ENCODE measurements around the gene SHANK1. TPM values are rescaled to one million over a fixed set of nuclear protein-coding genes. Genes with fewer than 3 reads are reported as not detected.

Gene SHANK1
- total and polyA plus RNA-seq, 2 experiments from 2014 or later, result 0.58 to 2.7 TPM

DNA sequence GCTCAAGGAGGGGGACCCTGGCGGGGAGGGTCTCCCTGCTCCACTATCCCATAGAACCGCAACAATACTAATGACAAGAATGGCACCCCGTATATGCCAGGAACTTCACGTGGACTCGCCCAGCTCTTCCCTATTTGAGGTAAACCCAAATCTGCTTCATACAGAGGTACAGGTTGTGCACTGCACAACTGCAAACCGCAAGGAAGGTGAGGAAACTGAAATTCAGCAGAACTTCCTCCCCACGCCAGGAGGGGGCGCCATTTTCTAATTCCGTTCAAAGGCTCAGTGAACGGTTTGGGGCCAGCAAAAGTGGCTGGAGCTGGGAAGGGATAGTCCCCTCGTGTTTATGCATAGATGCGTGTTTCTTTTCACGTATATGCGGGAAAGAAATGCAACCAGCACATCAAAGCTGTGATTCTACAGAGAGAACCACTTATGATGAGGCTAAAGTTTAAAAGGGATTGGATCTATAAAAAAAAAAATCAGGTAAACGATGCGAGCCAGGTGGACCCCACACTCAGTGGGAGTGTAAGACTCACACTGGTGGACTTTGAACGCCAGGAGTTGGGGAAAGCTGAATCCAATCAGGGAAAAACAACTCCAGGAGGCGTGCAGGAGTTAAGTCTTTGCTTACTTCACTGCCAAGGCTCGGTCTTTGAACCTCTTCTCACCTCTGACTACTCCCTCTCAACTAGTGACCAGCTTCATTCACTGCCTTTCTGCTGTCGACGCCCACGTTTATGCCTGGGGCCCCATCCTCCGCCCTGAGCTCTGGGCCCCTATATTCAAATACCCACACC is 50.1 kb downstream of the SHANK1 start:
- H3K4me1 ChIP-seq (ENCODE audit: insufficient read depth), result no peaks in the 10 kb centered on the region
- H3K4me3 ChIP-seq, result no peak overlapping the region
- no peaks in the 10 kb centered on the region for H3F3A ChIP-seq (ENCODE audit: insufficient read depth)
- H3K79me2 ChIP-seq (ENCODE audit: insufficient read depth), result no peaks in the 10 kb centered on the region
- no peaks in the 10 kb centered on the region for H3K9me3 ChIP-seq (ENCODE audit: low read depth)
- in situ Hi-C loops (cut with MboI), result no loop called here
- H4K20me1 ChIP-seq (ENCODE audit: insufficient read depth), result no peaks in the 10 kb centered on the region
- H3K27me3 ChIP-seq (replicated peaks; ENCODE audit: insufficient read depth), result peaks cover 45% of the 10 kb centered on the region
- no peak overlapping the region for H2AFZ ChIP-seq
- no peak overlapping the region for H3K4me2 ChIP-seq (ENCODE audit: unreplicated experiment)
- peak; percentile 54 for DNase-seq
- TF ChIP-seq EZH2phosphoT487 (IDR thresholded peaks at IDR 0.05; ENCODE audit: insufficient read depth, low read depth) (no peak), EZH2 (IDR thresholded peaks at IDR 0.05; ENCODE audit: insufficient read depth, poor library complexity, severe bottlenecking) (peak; percentile 61)
- H3K9ac ChIP-seq, result no peak overlapping the region
- WGBS, 2 experiments (ENCODE audit: low coverage in 1 of 2, low lambda C conversion rate in 2 of 2, missing lambda C conversion rate in 2 of 2), result 36 to 38% methylated on average over 23 of the region's 23 CpGs
- H3K36me3 ChIP-seq (ENCODE audit: low read depth), result no peaks in the 10 kb centered on the region
- H3K9me2 ChIP-seq (ENCODE audit: insufficient read depth), result no peaks in the 10 kb centered on the region
- no peak overlapping the region for H3K27ac ChIP-seq

DNA sequence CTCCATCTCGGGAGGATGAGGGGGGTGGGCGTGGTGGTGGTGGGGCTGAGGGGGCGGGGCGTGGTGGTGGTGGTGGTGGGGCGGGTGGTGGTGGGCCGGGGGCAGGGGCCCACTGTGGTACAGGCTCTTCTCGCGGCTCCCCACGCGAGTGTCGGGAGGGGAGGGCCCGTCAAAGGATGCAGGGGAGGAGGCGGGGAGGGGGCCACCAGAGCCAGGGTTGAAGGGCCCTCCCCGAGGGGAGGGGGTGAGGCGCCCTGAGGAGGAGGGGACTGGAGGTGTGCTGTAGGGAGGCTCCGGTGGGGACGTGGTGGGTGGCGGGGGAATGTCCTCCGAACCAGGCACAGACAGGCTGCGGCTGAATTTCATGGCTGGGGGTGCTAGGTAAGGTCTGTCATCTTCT is 50.7 kb downstream of the SHANK1 start:
- 48% methylated on average over 19 of the region's 20 CpGs; no CpG with 5 or more reads in 1 of the 2 experiments for WGBS, 2 experiments (ENCODE audit: low coverage in 1 of 2, low lambda C conversion rate in 2 of 2, missing lambda C conversion rate in 2 of 2)
- H3K9me3 ChIP-seq (ENCODE audit: low read depth), result no peaks in the 10 kb centered on the region
- H3K9me2 ChIP-seq (ENCODE audit: insufficient read depth), result no peaks in the 10 kb centered on the region
- no peaks in the 10 kb centered on the region for H3K79me2 ChIP-seq (ENCODE audit: insufficient read depth)
- no peak for DNase-seq
- H3K4me2 ChIP-seq (ENCODE audit: unreplicated experiment), result no peak overlapping the region
- H3K4me1 ChIP-seq (ENCODE audit: insufficient read depth), result no peaks in the 10 kb centered on the region
- no peaks in the 10 kb centered on the region for H3F3A ChIP-seq (ENCODE audit: insufficient read depth)
- H2AFZ ChIP-seq, result no peak overlapping the region
- in situ Hi-C loops (cut with MboI), result no loop called here
- TF ChIP-seq EZH2 (IDR thresholded peaks at IDR 0.05; ENCODE audit: insufficient read depth, poor library complexity, severe bottlenecking), result no peak
- TF ChIP-seq EZH2phosphoT487 (IDR thresholded peaks at IDR 0.05; ENCODE audit: insufficient read depth, low read depth), result no peak
- no peak overlapping the region for H3K4me3 ChIP-seq
- H3K36me3 ChIP-seq (ENCODE audit: low read depth), result no peaks in the 10 kb centered on the region
- no peak overlapping the region for H3K9ac ChIP-seq
- H3K27me3 ChIP-seq (replicated peaks; ENCODE audit: insufficient read depth), result peaks cover 46% of the 10 kb centered on the region
- no peak overlapping the region for H3K27ac ChIP-seq
- H4K20me1 ChIP-seq (ENCODE audit: insufficient read depth), result no peaks in the 10 kb centered on the region

DNA sequence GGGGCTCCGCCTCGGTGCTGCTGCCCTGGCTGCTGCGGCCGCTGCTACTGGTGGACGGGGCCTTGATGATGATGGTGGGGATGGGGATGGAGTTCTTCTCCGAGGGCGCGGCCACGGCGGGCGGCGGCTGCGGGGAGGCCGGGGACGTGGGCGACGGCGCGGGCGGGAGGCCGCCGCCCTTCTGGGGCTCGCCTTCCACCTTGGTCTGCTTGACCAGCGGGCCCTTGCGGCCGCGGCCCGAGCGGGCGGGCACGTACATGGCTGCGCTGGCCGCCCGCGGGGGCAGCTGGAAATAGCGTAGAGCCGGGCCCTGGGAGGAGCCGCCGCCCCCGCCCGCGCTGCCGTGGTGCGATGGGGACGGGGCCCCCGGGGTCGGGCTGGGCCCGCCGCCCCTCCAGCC is 51.2 kb downstream of the SHANK1 start:
- Histone ChIP-seq H2AFZ (no peak overlapping the region), H3F3A (ENCODE audit: insufficient read depth) (no peaks in the 10 kb centered on the region), H3K27ac (no peak overlapping the region), H4K20me1 (ENCODE audit: insufficient read depth) (no peaks in the 10 kb centered on the region), H3K4me2 (ENCODE audit: unreplicated experiment) (no peak overlapping the region), H3K4me1 (ENCODE audit: insufficient read depth) (no peaks in the 10 kb centered on the region), H3K79me2 (ENCODE audit: insufficient read depth) (no peaks in the 10 kb centered on the region), H3K36me3 (ENCODE audit: low read depth) (no peaks in the 10 kb centered on the region), H3K27me3 (replicated peaks; ENCODE audit: insufficient read depth) (peaks cover 42% of the 10 kb centered on the region), H3K9me2 (ENCODE audit: insufficient read depth) (no peaks in the 10 kb centered on the region), H3K9me3 (ENCODE audit: low read depth) (no peaks in the 10 kb centered on the region), H3K4me3 (no peak overlapping the region), H3K9ac (no peak overlapping the region)
- peak; percentile 18 for DNase-seq
- TF ChIP-seq EZH2 (IDR thresholded peaks at IDR 0.05; ENCODE audit: insufficient read depth, poor library complexity, severe bottlenecking), result peak; percentile 21
- TF ChIP-seq EZH2phosphoT487 (IDR thresholded peaks at IDR 0.05; ENCODE audit: insufficient read depth, low read depth), result no peak
- 4 to 11% methylated on average over 15 to 19 of the region's 49 CpGs for WGBS, 2 experiments (ENCODE audit: low coverage in 1 of 2, low lambda C conversion rate in 2 of 2, missing lambda C conversion rate in 2 of 2)
- in situ Hi-C loops (cut with MboI), result no loop called here

DNA sequence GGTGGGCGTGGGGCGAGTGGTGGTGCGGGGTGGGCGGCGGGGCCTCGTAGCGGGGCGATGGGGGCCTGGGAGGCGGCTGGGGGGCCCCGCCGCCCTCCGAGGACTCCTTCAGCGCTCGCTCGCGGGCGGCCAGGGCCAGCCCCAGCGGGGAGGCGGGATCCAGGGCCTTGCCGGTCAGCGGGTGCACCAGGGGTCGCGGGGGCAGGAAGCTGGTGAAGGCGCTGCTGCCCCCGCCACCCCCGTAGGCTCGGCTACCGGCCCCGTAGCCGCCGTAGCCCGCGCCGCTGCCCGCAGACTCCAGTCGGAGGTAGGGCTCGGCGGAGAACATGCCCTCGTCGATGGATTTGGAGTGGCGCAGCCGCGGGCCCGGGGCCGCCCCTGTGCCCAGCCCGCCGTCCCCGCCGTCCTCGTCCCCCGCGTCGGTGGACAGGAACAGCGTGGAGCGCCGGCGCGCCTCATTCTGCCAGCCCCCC is 51.8 kb downstream of the SHANK1 start:
- Histone ChIP-seq H3K9me2 (ENCODE audit: insufficient read depth) (no peaks in the 10 kb centered on the region), H3K27me3 (replicated peaks; ENCODE audit: insufficient read depth) (peaks cover 37% of the 10 kb centered on the region), H3K27ac (no peak overlapping the region), H3K4me3 (no peak overlapping the region), H3K9ac (no peak overlapping the region), H3K4me2 (ENCODE audit: unreplicated experiment) (no peak overlapping the region), H2AFZ (no peak overlapping the region), H3K9me3 (ENCODE audit: low read depth) (no peaks in the 10 kb centered on the region), H3K36me3 (ENCODE audit: low read depth) (no peaks in the 10 kb centered on the region), H4K20me1 (ENCODE audit: insufficient read depth) (no peaks in the 10 kb centered on the region), H3K4me1 (ENCODE audit: insufficient read depth) (no peaks in the 10 kb centered on the region), H3F3A (ENCODE audit: insufficient read depth) (no peaks in the 10 kb centered on the region), H3K79me2 (ENCODE audit: insufficient read depth) (no peaks in the 10 kb centered on the region)
- DNase-seq, result no peak
- 3% methylated on average over 26 to 29 of the region's 58 CpGs for WGBS, 2 experiments (ENCODE audit: low coverage in 1 of 2, low lambda C conversion rate in 2 of 2, missing lambda C conversion rate in 2 of 2)
- TF ChIP-seq EZH2phosphoT487 (IDR thresholded peaks at IDR 0.05; ENCODE audit: insufficient read depth, low read depth) (peak; percentile 67), EZH2 (IDR thresholded peaks at IDR 0.05; ENCODE audit: insufficient read depth, poor library complexity, severe bottlenecking) (no peak)
- in situ Hi-C loops (cut with MboI), result no loop called here
